ENCODE data around the gene TSPAN7. TPM values are rescaled to one million over a fixed set of nuclear protein-coding genes. Genes with fewer than 3 reads are reported as not detected.

Gene TSPAN7
- total RNA-seq, 2 donors from 2014 or later: 8.6 to 18.8 TPM

DNA sequence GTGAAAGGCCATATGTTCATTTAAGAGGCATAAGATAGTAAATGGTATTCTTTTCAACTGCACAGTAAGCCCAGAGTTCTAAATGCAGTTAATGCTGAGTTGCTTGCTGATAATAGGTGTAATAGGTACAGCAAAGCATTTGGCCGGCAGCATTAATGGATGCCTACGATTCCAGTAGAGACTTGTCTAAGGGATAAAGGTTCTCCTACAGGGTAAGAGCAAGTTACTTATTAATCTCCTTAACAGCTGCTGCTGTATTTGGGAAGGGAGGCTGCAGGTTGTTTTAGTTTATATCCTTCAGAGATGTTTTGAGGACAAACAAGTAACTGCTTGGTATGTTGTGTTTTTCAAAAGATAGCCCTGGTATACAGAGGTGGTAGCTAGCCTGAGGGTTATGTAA is 16.8 kb downstream of the TSPAN7 start:
- Histone ChIP-seq H3K27ac (no peak overlapping the region), H3K4me1 (peaks cover 6% of the 10 kb centered on the region), H3K36me3 (replicated peaks in 1 of 2; ENCODE audit: insufficient read depth in 1 of 2, low read depth in 2 of 2) (no peaks in the 10 kb centered on the region), H3K27me3 (no peaks in the 10 kb centered on the region), H3K4me3 (no peak overlapping the region), H3K9me3 (no peaks in the 10 kb centered on the region)
- intact Hi-C loops (cut with DNase I): no loop called here
- WGBS, 2 donors: 14 to 23% methylated on average over 2 of the region's 2 CpGs
- TF ChIP-seq POLR2A (IDR thresholded peaks at IDR 0.05) (no peak), CTCF (IDR thresholded peaks at IDR 0.05) (no peak)
- ATAC-seq (no peak), DNase-seq (no peak)

DNA sequence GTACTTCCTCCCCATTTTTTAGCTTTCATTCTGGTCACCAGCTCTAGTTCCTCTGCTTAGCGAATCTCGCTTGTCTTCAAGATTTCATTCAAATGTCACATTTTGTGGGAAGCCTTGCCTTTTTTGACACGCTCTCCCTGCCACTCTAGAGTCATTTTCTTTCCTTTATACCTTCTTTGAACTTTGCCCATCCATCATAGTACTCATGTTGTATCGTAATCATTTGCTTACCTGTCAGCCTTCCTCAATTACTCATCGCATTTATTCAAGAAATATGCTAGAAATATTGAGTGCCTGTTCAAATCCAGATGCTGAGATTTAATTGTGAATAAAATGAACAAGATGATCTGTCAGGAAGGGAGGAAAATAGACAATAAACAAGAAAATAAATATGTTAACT is 21.8 kb downstream of the TSPAN7 start:
- no peak for ATAC-seq
- intact Hi-C loops (cut with DNase I): no loop called here
- peaks cover 3% of the 10 kb centered on the region for H3K4me1 ChIP-seq
- no peaks in the 10 kb centered on the region for H3K9me3 ChIP-seq
- no peak for TF ChIP-seq CTCF (IDR thresholded peaks at IDR 0.05)
- no peak for TF ChIP-seq POLR2A (IDR thresholded peaks at IDR 0.05)
- H3K27me3 ChIP-seq: no peaks in the 10 kb centered on the region
- no peak for DNase-seq
- H3K36me3 ChIP-seq (replicated peaks in 1 of 2; ENCODE audit: insufficient read depth in 1 of 2, low read depth in 2 of 2): no peaks in the 10 kb centered on the region
- no peak overlapping the region for H3K4me3 ChIP-seq
- WGBS, 2 donors: 87 to 95% methylated on average over 4 to 5 of the region's 5 CpGs
- no peak overlapping the region for H3K27ac ChIP-seq

- Histone ChIP-seq H3K4me1 (no peaks in the 10 kb centered on the region), H3K27me3 (no peaks in the 10 kb centered on the region), H3K4me3 (no peak overlapping the region), H3K36me3 (replicated peaks in 1 of 2; ENCODE audit: insufficient read depth in 1 of 2, low read depth in 2 of 2) (no peaks in the 10 kb centered on the region), H3K27ac (no peak overlapping the region), H3K9me3 (no peaks in the 10 kb centered on the region)
- ATAC-seq (no peak), DNase-seq (no peak)
- WGBS, 2 donors: 77 to 84% methylated on average over 2 of the region's 2 CpGs
- no peak for TF ChIP-seq CTCF (IDR thresholded peaks at IDR 0.05)
- TF ChIP-seq POLR2A (IDR thresholded peaks at IDR 0.05): no peak
- intact Hi-C loops (cut with DNase I): no loop called here
Observed at GRCh38 chrX:38594434-38594833, 33.1 kb downstream of the TSPAN7 start.

GRCh38 chrX:38595801-38596200 is 34.5 kb downstream of the TSPAN7 start:
- H3K27me3 ChIP-seq: no peaks in the 10 kb centered on the region
- no peak for ATAC-seq
- DNase-seq: no peak
- intact Hi-C loops (cut with DNase I): no loop called here
- H3K4me3 ChIP-seq: no peak overlapping the region
- H3K27ac ChIP-seq: no peak overlapping the region
- H3K9me3 ChIP-seq: no peaks in the 10 kb centered on the region
- no peak for TF ChIP-seq POLR2A (IDR thresholded peaks at IDR 0.05)
- no peak for TF ChIP-seq CTCF (IDR thresholded peaks at IDR 0.05)
- H3K4me1 ChIP-seq: no peaks in the 10 kb centered on the region
- 38 to 56% methylated on average over 1 of the region's 1 CpG for WGBS, 2 donors
- H3K36me3 ChIP-seq (replicated peaks in 1 of 2; ENCODE audit: insufficient read depth in 1 of 2, low read depth in 2 of 2): no peaks in the 10 kb centered on the region

DNA sequence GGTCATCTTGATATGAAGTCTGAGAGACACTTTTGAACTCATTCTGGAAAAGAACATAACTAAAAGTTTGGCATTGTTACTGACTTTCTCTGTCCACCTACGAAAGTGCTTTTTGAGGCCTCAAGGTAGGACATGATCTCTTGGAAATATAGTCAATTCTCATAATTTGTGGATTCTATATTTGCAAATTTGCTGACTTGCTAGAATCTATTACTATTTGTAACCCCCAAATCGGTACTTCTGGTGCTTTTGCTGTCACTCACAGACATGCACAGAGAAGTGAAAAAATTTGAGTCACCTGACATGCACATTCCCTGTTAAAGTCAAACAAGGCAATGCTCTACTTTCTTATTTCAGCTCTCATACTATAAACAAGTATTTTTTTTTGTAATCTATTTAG is 35.6 kb downstream of the TSPAN7 start:
- Histone ChIP-seq H3K4me1 (no peaks in the 10 kb centered on the region), H3K9me3 (no peaks in the 10 kb centered on the region), H3K36me3 (replicated peaks in 1 of 2; ENCODE audit: insufficient read depth in 1 of 2, low read depth in 2 of 2) (no peaks in the 10 kb centered on the region), H3K27ac (no peak overlapping the region), H3K27me3 (no peaks in the 10 kb centered on the region), H3K4me3 (no peak overlapping the region)
- 57 to 73% methylated on average over 2 of the region's 2 CpGs for WGBS, 2 donors
- TF ChIP-seq POLR2A (IDR thresholded peaks at IDR 0.05): no peak
- TF ChIP-seq CTCF (IDR thresholded peaks at IDR 0.05): no peak
- no peak for ATAC-seq
- intact Hi-C loops (cut with DNase I): no loop called here
- no peak for DNase-seq
